Liver (tissue), 9 donors: ENCODE measurements around the gene CDKN2B-AS1. TPM values are rescaled to one million over a fixed set of nuclear protein-coding genes. Genes with fewer than 3 reads are reported as not detected.

ENCODE experiments used
- DNase-seq: peaks from one replicate; pipeline ENCODE4 v3.0.0-alpha.2; 2017; ENCODE audit warnings: low spot score
- H3K27ac ChIP-seq, 2 donors: one replicate each; pipeline ENCODE4 v1.7.0; 2013; ENCODE audit warnings: inconsistent platforms in 2 of 2, low read length in 2 of 2, control low read depth in 1 of 2, low read depth in 1 of 2, mild to moderate bottlenecking in 1 of 2
- H3K27me3 ChIP-seq, 4 donors: one replicate each; pipeline versions ENCODE4 v1.6.1 to v1.7.0; 2013; ENCODE audit warnings: low read length in 3 of 4, inconsistent platforms in 1 of 4, mild to moderate bottlenecking in 1 of 4, moderate library complexity in 1 of 4; ENCODE audit not compliant: control insufficient read depth in 4 of 4, insufficient read depth in 4 of 4
- H3K36me3 ChIP-seq, 4 donors: one replicate each; pipeline versions ENCODE4 v1.6.1 to v1.7.0; 2013; ENCODE audit warnings: low read length in 3 of 4, mild to moderate bottlenecking in 3 of 4, low read depth in 1 of 4, moderate library complexity in 1 of 4; ENCODE audit not compliant: control insufficient read depth in 4 of 4, insufficient read depth in 3 of 4
- H3K4me1 ChIP-seq, 4 donors: one replicate each; pipeline versions ENCODE4 v1.6.1 to v1.7.0; 2013; ENCODE audit warnings: low read length in 3 of 4, mild to moderate bottlenecking in 3 of 4, moderate library complexity in 1 of 4; ENCODE audit not compliant: control insufficient read depth in 4 of 4, insufficient read depth in 4 of 4
- H3K4me3 ChIP-seq, 3 donors: one replicate each; pipeline versions ENCODE4 v1.6.1 to v1.7.0; 2013; ENCODE audit warnings: low read length in 3 of 3, control low read depth in 1 of 3, low read depth in 1 of 3, mild to moderate bottlenecking in 1 of 3
- H3K9ac ChIP-seq, 2 donors: one replicate each; pipeline ENCODE4 v1.7.0; 2013; ENCODE audit warnings: low read length in 2 of 2, mild to moderate bottlenecking in 2 of 2, moderate library complexity in 2 of 2, control low read depth in 1 of 2, low read depth in 1 of 2
- H3K9me3 ChIP-seq, 4 donors: one replicate each; pipeline versions ENCODE4 v1.6.1 to v1.7.0; 2013; ENCODE audit warnings: low read length in 3 of 4; ENCODE audit not compliant: control insufficient read depth in 4 of 4
- CTCF ChIP-seq: fragments of 150-350 bp; IDR thresholded peaks from 2 replicates; pipeline ENCODE4 v1.5.1; 2017; ENCODE audit warnings: improper control_type of control experiment, low read depth, low read length; ENCODE audit not compliant: missing input control
- FOXA1 ChIP-seq: IDR thresholded peaks from 2 replicates; pipeline ENCODE4 v1.6.1; 2016; ENCODE audit warnings: antibody characterized with exemption
- FOXA2 ChIP-seq: IDR thresholded peaks from 2 replicates; pipeline ENCODE4 v1.6.1; 2016; ENCODE audit warnings: antibody characterized with exemption
- GABPA ChIP-seq, 2 donors: IDR thresholded peaks in 1 of 2; conservative IDR thresholded peaks in 1 of 2; 2 replicates each; pipeline ENCODE4 v1.6.1; 2016; ENCODE audit warnings: antibody characterized with exemption in 2 of 2, mild to moderate bottlenecking in 1 of 2, moderate library complexity in 1 of 2
- HNF4G ChIP-seq: IDR thresholded peaks from 2 replicates; pipeline ENCODE4 v1.6.1; 2016; ENCODE audit warnings: antibody characterized with exemption
- JUND ChIP-seq, 2 donors: IDR thresholded peaks; 2 replicates each; pipeline ENCODE4 v1.6.1; 2016; ENCODE audit warnings: antibody characterized with exemption in 2 of 2
- NR2F2 ChIP-seq: IDR thresholded peaks from 2 replicates; pipeline ENCODE4 v1.6.1; 2016; ENCODE audit warnings: antibody characterized with exemption
- RAD21 ChIP-seq, 2 donors: IDR thresholded peaks; 2 replicates each; pipeline ENCODE4 v1.6.1; 2016; ENCODE audit warnings: antibody characterized with exemption in 2 of 2, mild to moderate bottlenecking in 2 of 2
- REST ChIP-seq: IDR thresholded peaks from 2 replicates; pipeline ENCODE4 v1.6.1; 2016; ENCODE audit warnings: antibody characterized with exemption, mild to moderate bottlenecking
- RXRA ChIP-seq, 2 donors: IDR thresholded peaks; 2 replicates each; pipeline ENCODE4 v1.6.1; 2017 to 2018; ENCODE audit warnings: antibody characterized with exemption in 2 of 2, mild to moderate bottlenecking in 1 of 2
- SP1 ChIP-seq: IDR thresholded peaks from 2 replicates; pipeline ENCODE4 v1.6.1; 2018; ENCODE audit warnings: antibody characterized with exemption, mild to moderate bottlenecking
- TAF1 ChIP-seq: conservative IDR thresholded peaks from 2 replicates; pipeline ENCODE4 v1.6.1; 2016; ENCODE audit warnings: antibody characterized with exemption, mild to moderate bottlenecking
- YY1 ChIP-seq: IDR thresholded peaks from 2 replicates; pipeline ENCODE4 v1.6.1; 2016; ENCODE audit warnings: antibody characterized with exemption, mild to moderate bottlenecking
- ZBTB33 ChIP-seq: IDR thresholded peaks from 2 replicates; pipeline ENCODE4 v1.6.1; 2016; ENCODE audit warnings: antibody characterized with exemption
- WGBS: extraction: QIAGEN DNeasy Blood & Tissue Kit; methylation state at CpG from one replicate; pipeline ENCODE4 v1.1.7; 2013; 5-methylcytosine and 5-hydroxymethylcytosine counted together
- polyA plus RNA-seq, 2 donors: library from polyadenylated mRNA; stranded (reverse) in 1 of 2; unstranded in 1 of 2; fragments of 200-250 nt in 1 of 2; fragments of >200 nt in 1 of 2; fragmentation: Nextera tagmentation in 1 of 2; extraction: Ambion mirVana in 1 of 2; gene quantifications; one replicate each; pipeline versions ENCODE4 v1.2.1 to v1.2.3, GENCODE V29; 2013 to 2015
- total RNA-seq, 2 donors: library from RNA; depleted of rRNA; stranded (reverse); fragments of >200 nt; gene quantifications; one replicate each; pipeline ENCODE4 v1.2.3, GENCODE V29; 2014
- donor health status: healthy.
- donor health status: healthy.
- donor health status: healthy.
- donor health status: healthy.
- donor health status: healthy.

CDKN2B-AS1 gene
- total and polyA plus RNA-seq, 4 donors = 0.08 to 0.42 TPM; not detected in 2

GRCh38 chr9:22118810-22119521 is 124.4 kb downstream of the CDKN2B-AS1 start:
- Histone ChIP-seq H3K9me3 (peaks cover 0 to 4% (median 2%) of the 10 kb centered on the region in 4 donors), H3K27me3 (no peaks in the 10 kb centered on the region), H3K4me1 (peaks cover 0 to 5% (median 0%) of the 10 kb centered on the region in 4 donors), H3K36me3 (no peaks in the 10 kb centered on the region), H3K9ac (no peak overlapping the region), H3K4me3 (no peak overlapping the region), H3K27ac (no peak overlapping the region)
- 87% methylated on average over 5 of the region's 5 CpGs for WGBS
- TF ChIP-seq JUND (IDR thresholded peaks at IDR 0.05) (no peak), TAF1 (no peak)
- DNase-seq = no peak

GRCh38 chr9:22119522-22120158 is 125.0 kb downstream of the CDKN2B-AS1 start:
- WGBS = 38% methylated on average over 3 of the region's 3 CpGs
- H3K4me3 ChIP-seq = no peak overlapping the region
- no peaks in the 10 kb centered on the region for H3K36me3 ChIP-seq
- no peak for TF ChIP-seq JUND (IDR thresholded peaks at IDR 0.05)
- no peak for TF ChIP-seq GABPA (IDR thresholded peaks at IDR 0.05 in 1 of 2, conservative IDR thresholded peaks at IDR 0.05 in 1 of 2)
- TF ChIP-seq ZBTB33 = no peak
- TF ChIP-seq HNF4G = no peak
- no peak for TF ChIP-seq YY1
- TF ChIP-seq FOXA2 = no peak
- TF ChIP-seq FOXA1 = no peak
- TF ChIP-seq NR2F2 = no peak
- TF ChIP-seq SP1 = no peak
- TF ChIP-seq TAF1 = no peak
- TF ChIP-seq CTCF = peak; percentile 26
- no peak for TF ChIP-seq RXRA (IDR thresholded peaks at IDR 0.05)
- TF ChIP-seq REST = no peak
- TF ChIP-seq RAD21 (IDR thresholded peaks at IDR 0.05) = peak; percentile 66 to 68
- peaks cover 0 to 4% (median 2%) of the 10 kb centered on the region in 4 donors for H3K9me3 ChIP-seq
- no peak for DNase-seq
- no peak overlapping the region for H3K9ac ChIP-seq
- no peaks in the 10 kb centered on the region for H3K27me3 ChIP-seq
- peaks cover 0 to 5% (median 0%) of the 10 kb centered on the region in 4 donors for H3K4me1 ChIP-seq
- no peak overlapping the region for H3K27ac ChIP-seq
